CD4-positive, alpha-beta T cell treated with Interferon gamma for 1 hour (primary cell): ENCODE results near the gene HSPB6.
"Not testable (repeated sequence)": the region's sequence is repeated elsewhere in the genome, so short reads cannot be mapped to it uniquely, and the experiment has no call there.

ENCODE experiments used
- DNase-seq: peaks from one replicate; pipeline ENCODE4 v3.0.0-alpha.2; 2020

Gene HSPB6

GRCh38 chr19:35756377-35757230, at the start of gene HSPB6:
TSS of gene HSPB6 (minus strand) at chr19:35757029. CDS start at chr19:35757008, 21 bp downstream.
- DNase-seq: no peak

- DNase-seq: no peak
These were observed 49.8 kb upstream of the HSPB6 start for GRCh38 chr19:35806597-35806996.

GRCh38 chr19:35805526-35806102, 48.8 kb upstream of the HSPB6 start:
- no peak for DNase-seq

- no peak for DNase-seq
These were observed 45.0 kb upstream of the HSPB6 start for GRCh38 chr19:35801828-35802227.

- no peak for DNase-seq
These were observed 40.8 kb upstream of the HSPB6 start for GRCh38 chr19:35797663-35798062.

GRCh38 chr19:35796645-35797542, 40.1 kb upstream of the HSPB6 start:
- no peak for DNase-seq

- not testable (repeated sequence) for DNase-seq
These were observed 38.7 kb upstream of the HSPB6 start for GRCh38 chr19:35795564-35795963.

GRCh38 chr19:35793381-35794165, 36.7 kb upstream of the HSPB6 start:
- no peak for DNase-seq

- no peak for DNase-seq
These were observed 36.1 kb upstream of the HSPB6 start for GRCh38 chr19:35792888-35793287.

GRCh38 chr19:35792312-35792711, 35.5 kb upstream of the HSPB6 start:
- no peak for DNase-seq

GRCh38 chr19:35791814-35792279, 35.0 kb upstream of the HSPB6 start:
- DNase-seq: no peak

- DNase-seq: no peak
These were observed 34.4 kb upstream of the HSPB6 start for GRCh38 chr19:35790981-35791813.

- no peak for DNase-seq
These were observed 33.4 kb upstream of the HSPB6 start for GRCh38 chr19:35789978-35790944.

GRCh38 chr19:35789195-35789977, 32.6 kb upstream of the HSPB6 start:
- no peak for DNase-seq

GRCh38 chr19:35788205-35788960, 31.6 kb upstream of the HSPB6 start:
- DNase-seq: no peak

GRCh38 chr19:35787227-35787799, 30.5 kb upstream of the HSPB6 start:
- DNase-seq: no peak

- DNase-seq: no peak
These were observed 29.7 kb upstream of the HSPB6 start for GRCh38 chr19:35786299-35787160.
